HCT116 (cell line): Measurements from ENCODE around the gene RIMBP2. TPM values are rescaled to one million over a fixed set of nuclear protein-coding genes. Genes with fewer than 3 reads are reported as not detected.

Experiments
- ATAC-seq: fragments of 200-7000 bp; cut with Tn5 transposase; 2 replicates; pipeline ENCODE4 v1.9.1; 2020; ENCODE audit warnings: mild to moderate bottlenecking, moderate library complexity
- BruUV-seq: library from RNA; stranded (reverse); fragments of 400-500 nt; replicated peaks from 2 replicates; lab custom pipeline; 2021; lab: Mats Ljungman, UMichigan
- CTCF ChIA-PET: fragments of 300-600 bp; sonication (Branson Sonifier 250); formaldehyde crosslinking; loops from one replicate; lab custom pipeline; 2021; ENCODE audit warnings: antibody characterized with exemption; lab: Charles Lee
- POLR2A ChIA-PET: fragments of 300-600, 350-600 bp; sonication (Branson Sonifier 250); formaldehyde crosslinking; loops from one replicate; lab custom pipeline; 2021; ENCODE audit warnings: antibody characterized with exemption; lab: Charles Lee
- RAD21 ChIA-PET, 2 experiments: fragments of 300-600 bp; sonication (Branson Sonifier 250); formaldehyde crosslinking; loops; one replicate each; lab custom pipeline; 2023; ENCODE audit warnings: low total read pairs in 2 of 2; ENCODE audit not compliant: uncharacterized antibody in 2 of 2, unreplicated experiment in 2 of 2, low non-redundant PET in 1 of 2; lab: Charles Lee
- DNase-seq: peaks from one replicate; pipeline ENCODE4 v3.0.0-alpha.2; 2010; ENCODE audit warnings: low read depth, low spot score
- H2AFZ ChIP-seq: fragments of 200-600 bp; shearing (Covaris generic), sonication (generic); 2 replicates; pipeline ENCODE4 v1.6.1; 2017; ENCODE audit warnings: low read depth, mixed run types, mixed read lengths, antibody characterized with exemption, low read length; ENCODE audit not compliant: poor library complexity, severe bottlenecking
- H3K27ac ChIP-seq: 2 replicates; pipeline ENCODE4 v1.5.1; 2012; ENCODE audit warnings: low read depth, low read length
- H3K27me3 ChIP-seq: fragments of 200-600 bp; sonication (generic); 2 replicates; pipeline ENCODE4 v1.6.1; 2016; ENCODE audit warnings: mixed run types, low read length, mixed read lengths; ENCODE audit not compliant: insufficient read depth
- H3K36me3 ChIP-seq, 2 experiments: fragments of 200-500 bp in 1 of 2; fragments of 200-600 bp in 1 of 2; sonication (Bioruptor generic) in 1 of 2; sonication (generic) in 1 of 2; 2 replicates each; pipeline versions ENCODE4 v1.5.1 to v1.6.1; 2014 to 2016; ENCODE audit warnings: low read length in 2 of 2, inconsistent platforms in 1 of 2, mixed read lengths in 1 of 2, mixed run types in 1 of 2; ENCODE audit not compliant: insufficient read depth in 2 of 2, control insufficient read depth in 1 of 2
- H3K4me1 ChIP-seq, 2 experiments: fragments of 200-600 bp in 1 of 2; sonication (generic) in 1 of 2; 2 replicates each; pipeline versions ENCODE4 v1.5.1 to v1.6.1; 2012 to 2017; ENCODE audit warnings: low read length in 2 of 2, inconsistent platforms in 1 of 2, mild to moderate bottlenecking in 1 of 2, mixed read lengths in 1 of 2, mixed run types in 1 of 2, moderate library complexity in 1 of 2; ENCODE audit not compliant: insufficient read depth in 2 of 2, control insufficient read depth in 1 of 2
- H3K4me2 ChIP-seq: fragments of 200-600 bp; sonication (generic); 2 replicates; pipeline ENCODE4 v1.6.1; 2017; ENCODE audit warnings: mixed run types, low read length, mixed read lengths
- H3K4me3 ChIP-seq, 2 experiments: fragments of 200-600 bp in 1 of 2; sonication (generic) in 1 of 2; replicated peaks in 1 of 2; 2 replicates each; pipeline ENCODE4 v1.5.1; 2011 to 2016; ENCODE audit warnings: low read length in 2 of 2, control low read depth in 1 of 2, low read depth in 1 of 2, mild to moderate bottlenecking in 1 of 2, mixed read lengths in 1 of 2, mixed run types in 1 of 2
- H3K79me2 ChIP-seq: fragments of 200-600 bp; sonication (generic); 2 replicates; pipeline ENCODE4 v1.6.1; 2017; ENCODE audit warnings: mild to moderate bottlenecking, mixed run types, low read length, moderate library complexity, mixed read lengths; ENCODE audit not compliant: insufficient read depth
- H3K9ac ChIP-seq: fragments of 200-600 bp; sonication (generic); 2 replicates; pipeline ENCODE4 v1.6.1; 2016; ENCODE audit warnings: low read length, mixed read lengths
- H3K9me2 ChIP-seq: fragments of 200-600 bp; sonication (generic), shearing (Covaris generic); 2 replicates; pipeline ENCODE4 v1.6.1; 2017; ENCODE audit warnings: mixed run types, mild to moderate bottlenecking, moderate library complexity; ENCODE audit not compliant: insufficient read depth
- H3K9me3 ChIP-seq, 2 experiments: fragments of 200-500 bp in 1 of 2; fragments of 200-600 bp in 1 of 2; sonication (Bioruptor generic) in 1 of 2; sonication (generic) in 1 of 2; 2 replicates each; pipeline ENCODE4 v1.6.1; 2014 to 2017; ENCODE audit warnings: low read length in 2 of 2, mixed read lengths in 2 of 2, inconsistent platforms in 1 of 2, low read depth in 1 of 2, mild to moderate bottlenecking in 1 of 2, mixed run types in 1 of 2, moderate library complexity in 1 of 2; ENCODE audit not compliant: control insufficient read depth in 1 of 2, insufficient read depth in 1 of 2
- H4K20me1 ChIP-seq: fragments of 200-600 bp; sonication (generic), shearing (Covaris generic); 2 replicates; pipeline ENCODE4 v1.6.1; 2017; ENCODE audit warnings: mixed run types, mild to moderate bottlenecking, moderate library complexity; ENCODE audit not compliant: insufficient read depth
- ATF3 ChIP-seq: IDR thresholded peaks from 2 replicates; pipeline ENCODE4 v1.6.1; 2012
- EGR1 ChIP-seq: IDR thresholded peaks from 2 replicates; pipeline ENCODE4 v1.6.1; 2012; ENCODE audit warnings: low read depth
- ELF1 ChIP-seq: IDR thresholded peaks from 2 replicates; pipeline ENCODE4 v1.6.1; 2012; ENCODE audit warnings: low read depth, borderline replicate concordance
- EZH2 ChIP-seq: fragments of 200-600 bp; sonication (generic); IDR thresholded peaks from 2 replicates; pipeline ENCODE4 v1.6.1; 2017; ENCODE audit warnings: antibody characterized with exemption, mixed run types
- EZH2phosphoT487 ChIP-seq: fragments of 200-600 bp; IDR thresholded peaks from 2 replicates; pipeline ENCODE4 v1.6.1; 2018; ENCODE audit warnings: antibody characterized with exemption, borderline replicate concordance
- POLR2A ChIP-seq: IDR thresholded peaks from 2 replicates; pipeline ENCODE4 v1.7.0; 2011; ENCODE audit warnings: borderline replicate concordance; ENCODE audit not compliant: insufficient read depth, insufficient read length; ENCODE audit errors: extremely low read depth
- POLR2AphosphoS5 ChIP-seq: IDR thresholded peaks from 2 replicates; pipeline ENCODE4 v1.6.1; 2011; ENCODE audit warnings: mild to moderate bottlenecking, low read depth, low read length, moderate library complexity
- RAD21 ChIP-seq: IDR thresholded peaks from 2 replicates; pipeline ENCODE4 v1.6.1; 2012; ENCODE audit warnings: low read depth, mild to moderate bottlenecking
- SIN3A ChIP-seq: IDR thresholded peaks from 2 replicates; pipeline ENCODE4 v1.6.1; 2012; ENCODE audit warnings: low read depth
- TCF7L2 ChIP-seq: IDR thresholded peaks from 2 replicates; pipeline ENCODE4 v1.7.0; 2011; ENCODE audit warnings: borderline replicate concordance, inconsistent platforms; ENCODE audit not compliant: insufficient read depth, insufficient read length; ENCODE audit errors: extremely low read depth
- YY1 ChIP-seq: IDR thresholded peaks from 2 replicates; pipeline ENCODE4 v1.6.1; 2011; ENCODE audit warnings: low read length, low read depth, moderate library complexity, mild to moderate bottlenecking; ENCODE audit not compliant: insufficient replicate concordance; ENCODE audit errors: extremely low read depth
- ZNF274 ChIP-seq: fragments of 200-500 bp; sonication (Bioruptor generic); IDR thresholded peaks from 2 replicates; pipeline ENCODE4 v1.6.1; 2014; ENCODE audit warnings: mild to moderate bottlenecking, low read depth, low read length, inconsistent platforms
- intact Hi-C: fragments of 100-400 bp; cut with micrococcal nuclease; formaldehyde crosslinking; loops from 2 replicates; pipeline ENCODE4 v1.10.0; 2022
- total RNA-seq: library from RNA; stranded (reverse); gene quantifications from one replicate; pipeline ENCODE4 v1.2.1, GENCODE V29; 2021; ENCODE audit not compliant: unreplicated experiment
- TF ChIP-seq, protein P1 (sequence below): IDR thresholded peaks from 2 replicates; pipeline ENCODE4 v1.6.1; 2012

Gene RIMBP2
- total RNA-seq, 1 experiment from 2014 or later = not detected

DNA sequence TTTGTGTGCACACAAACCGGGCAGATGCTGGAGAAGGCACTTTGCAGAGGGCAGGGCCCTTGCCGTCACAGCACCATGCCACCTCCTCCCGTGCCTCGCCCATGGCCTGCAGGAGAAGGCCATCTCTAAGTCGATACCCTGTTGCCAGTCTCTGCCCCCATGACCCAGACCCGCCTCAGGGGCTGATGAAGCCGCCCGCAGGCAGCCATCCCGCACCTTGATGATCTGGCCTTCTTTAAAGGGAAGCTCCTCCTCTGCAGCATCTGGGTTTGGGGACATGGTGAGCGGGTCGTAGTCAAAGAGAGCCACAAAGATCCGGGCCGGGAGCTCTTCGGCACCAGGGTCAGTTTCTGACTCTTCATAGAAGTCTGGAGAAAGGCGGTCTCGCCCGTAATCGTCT is 302.2 kb downstream of the RIMBP2 start:
- Histone ChIP-seq H3K4me1 (no peaks in the 10 kb centered on the region), H2AFZ (no peak overlapping the region), H3K4me3 (no peak overlapping the region), H3K9me3 (no peaks in the 10 kb centered on the region), H3K79me2 (no peaks in the 10 kb centered on the region), H3K9ac (no peak overlapping the region), H3K9me2 (no peaks in the 10 kb centered on the region), H4K20me1 (no peaks in the 10 kb centered on the region), H3K36me3 (no peaks in the 10 kb centered on the region), H3K27me3 (no peaks in the 10 kb centered on the region), H3K4me2 (no peak overlapping the region), H3K27ac (no peak overlapping the region)
- ChIA-PET CTCF (no interaction called here), RAD21 (no interaction called here), POLR2A (no interaction called here)
- ATAC-seq (no peak), DNase-seq (no peak)
- intact Hi-C loops = no loop called here
- BruUV-seq = no TSS peak
- TF ChIP-seq ELF1 (no peak), ZNF274 (no peak)

GRCh38 chr12:130412384-130412783 is 303.7 kb downstream of the RIMBP2 start:
- H3K4me2 ChIP-seq = no peak overlapping the region
- no peak overlapping the region for H3K27ac ChIP-seq
- no TSS peak for BruUV-seq
- POLR2A ChIA-PET = no interaction called here
- no peaks in the 10 kb centered on the region for H3K27me3 ChIP-seq
- H3K9ac ChIP-seq = no peak overlapping the region
- H3K36me3 ChIP-seq = no peaks in the 10 kb centered on the region
- no peak overlapping the region for H3K4me3 ChIP-seq
- TF ChIP-seq EZH2phosphoT487 = no peak
- no peak for TF ChIP-seq EZH2
- TF ChIP-seq SIN3A = no peak
- TF ChIP-seq, protein P1, sequence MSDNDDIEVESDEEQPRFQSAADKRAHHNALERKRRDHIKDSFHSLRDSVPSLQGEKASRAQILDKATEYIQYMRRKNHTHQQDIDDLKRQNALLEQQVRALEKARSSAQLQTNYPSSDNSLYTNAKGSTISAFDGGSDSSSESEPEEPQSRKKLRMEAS = no peak
- no peak for TF ChIP-seq YY1
- no peak for TF ChIP-seq EGR1
- no peak for TF ChIP-seq RAD21
- no peak for TF ChIP-seq POLR2A
- TF ChIP-seq POLR2AphosphoS5 = no peak
- TF ChIP-seq ATF3 = no peak
- no peak for TF ChIP-seq TCF7L2
- no peak for ATAC-seq
- no peaks in the 10 kb centered on the region for H3K79me2 ChIP-seq
- RAD21 ChIA-PET = no interaction called here
- H3K9me3 ChIP-seq = no peaks in the 10 kb centered on the region
- no peaks in the 10 kb centered on the region for H3K9me2 ChIP-seq
- no peaks in the 10 kb centered on the region for H4K20me1 ChIP-seq
- no peak overlapping the region for H2AFZ ChIP-seq
- H3K4me1 ChIP-seq = no peaks in the 10 kb centered on the region
- intact Hi-C loops = no loop called here
- CTCF ChIA-PET = no interaction called here
- DNase-seq = no peak
